ENCODE measurements around the gene B3GNT3.

The B3GNT3 gene

GRCh38 chr19:17859533-17860330, 64.8 kb downstream of the B3GNT3 start, which contains the start of gene RPL18A:
Gene RPL18A, plus strand, starts transcription at chr19:17859910. Its CDS starts 47 bp downstream, at chr19:17859957.
- TF ChIP-seq CTCF (IDR thresholded peaks at IDR 0.05) = peak; percentile 91

GRCh38 chr19:17860331-17860992, 65.5 kb downstream of the B3GNT3 start:
- TF ChIP-seq CTCF (IDR thresholded peaks at IDR 0.05) = no peak

- no peak for TF ChIP-seq CTCF (IDR thresholded peaks at IDR 0.05)
Measured at GRCh38 chr19:17860993-17861360, 66.0 kb downstream of the B3GNT3 start.

- TF ChIP-seq CTCF (IDR thresholded peaks at IDR 0.05) = no peak
Measured at GRCh38 chr19:17861542-17862402, 66.8 kb downstream of the B3GNT3 start.

- no peak for TF ChIP-seq CTCF (IDR thresholded peaks at IDR 0.05)
Measured at GRCh38 chr19:17862711-17863519, 68.0 kb downstream of the B3GNT3 start.

Measured in LNCAP (cell line).